ENCODE measurements around the gene OXSR1. TPM values are rescaled to one million over a fixed set of nuclear protein-coding genes. Genes with fewer than 3 reads are reported as not detected.

Gene OXSR1
- total RNA-seq, 1 donor from 2014 or later: 13.3 TPM

DNA sequence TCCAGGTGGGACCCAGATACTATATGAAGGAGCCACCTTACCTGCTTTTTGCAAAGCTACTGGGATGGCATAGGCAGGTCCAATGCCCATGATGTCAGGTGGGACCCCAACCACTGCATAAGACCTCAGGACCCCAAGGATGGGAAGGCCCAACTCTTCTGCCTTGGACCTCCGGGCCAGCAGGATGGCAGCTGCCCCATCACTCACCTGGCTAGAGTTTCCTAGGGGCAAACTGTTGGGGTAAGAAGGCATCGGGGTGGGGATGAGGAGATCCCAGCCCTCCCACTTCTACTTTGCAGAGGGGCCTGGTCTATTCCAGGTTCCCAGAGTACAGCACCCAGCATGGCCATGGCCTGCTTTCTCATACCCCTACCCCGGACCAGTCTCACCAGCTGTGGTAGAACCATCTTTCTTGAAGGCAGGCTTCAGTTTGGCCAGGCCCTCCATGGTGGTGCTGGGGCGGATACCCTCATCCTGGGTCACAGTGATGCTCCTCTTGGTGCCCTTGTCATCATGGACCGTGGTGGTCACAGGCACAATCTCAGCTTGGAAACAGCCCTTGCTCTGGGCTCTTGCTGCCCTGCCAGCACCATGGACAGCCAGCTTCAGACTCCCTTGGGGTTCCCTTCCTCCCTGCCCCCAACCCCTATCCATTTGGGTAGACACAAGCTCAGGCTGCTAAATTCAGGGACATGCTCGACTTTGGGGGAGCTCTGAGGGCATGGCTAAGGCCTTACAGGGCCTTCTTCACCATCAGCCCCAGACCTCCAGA lies 39.0 kb upstream of the OXSR1 start:
- Histone ChIP-seq H3K4me3 (no peak overlapping the region), H3K27ac (no peak overlapping the region), H3K27me3 (no peaks in the 10 kb centered on the region), H3K9me3 (no peaks in the 10 kb centered on the region), H3K36me3 (peaks cover 92 to 94% of the 10 kb centered on the region in 2 donors), H3K4me1 (no peaks in the 10 kb centered on the region)
- intact Hi-C loops (cut with DNase I): no loop called here
- TF ChIP-seq, protein P1, sequence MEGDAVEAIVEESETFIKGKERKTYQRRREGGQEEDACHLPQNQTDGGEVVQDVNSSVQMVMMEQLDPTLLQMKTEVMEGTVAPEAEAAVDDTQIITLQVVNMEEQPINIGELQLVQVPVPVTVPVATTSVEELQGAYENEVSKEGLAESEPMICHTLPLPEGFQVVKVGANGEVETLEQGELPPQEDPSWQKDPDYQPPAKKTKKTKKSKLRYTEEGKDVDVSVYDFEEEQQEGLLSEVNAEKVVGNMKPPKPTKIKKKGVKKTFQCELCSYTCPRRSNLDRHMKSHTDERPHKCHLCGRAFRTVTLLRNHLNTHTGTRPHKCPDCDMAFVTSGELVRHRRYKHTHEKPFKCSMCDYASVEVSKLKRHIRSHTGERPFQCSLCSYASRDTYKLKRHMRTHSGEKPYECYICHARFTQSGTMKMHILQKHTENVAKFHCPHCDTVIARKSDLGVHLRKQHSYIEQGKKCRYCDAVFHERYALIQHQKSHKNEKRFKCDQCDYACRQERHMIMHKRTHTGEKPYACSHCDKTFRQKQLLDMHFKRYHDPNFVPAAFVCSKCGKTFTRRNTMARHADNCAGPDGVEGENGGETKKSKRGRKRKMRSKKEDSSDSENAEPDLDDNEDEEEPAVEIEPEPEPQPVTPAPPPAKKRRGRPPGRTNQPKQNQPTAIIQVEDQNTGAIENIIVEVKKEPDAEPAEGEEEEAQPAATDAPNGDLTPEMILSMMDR (IDR thresholded peaks at IDR 0.05): no peak
- DNase-seq (ENCODE audit: low spot score in 2 of 2): peak in 1 of 2 donors; percentile 25

DNA sequence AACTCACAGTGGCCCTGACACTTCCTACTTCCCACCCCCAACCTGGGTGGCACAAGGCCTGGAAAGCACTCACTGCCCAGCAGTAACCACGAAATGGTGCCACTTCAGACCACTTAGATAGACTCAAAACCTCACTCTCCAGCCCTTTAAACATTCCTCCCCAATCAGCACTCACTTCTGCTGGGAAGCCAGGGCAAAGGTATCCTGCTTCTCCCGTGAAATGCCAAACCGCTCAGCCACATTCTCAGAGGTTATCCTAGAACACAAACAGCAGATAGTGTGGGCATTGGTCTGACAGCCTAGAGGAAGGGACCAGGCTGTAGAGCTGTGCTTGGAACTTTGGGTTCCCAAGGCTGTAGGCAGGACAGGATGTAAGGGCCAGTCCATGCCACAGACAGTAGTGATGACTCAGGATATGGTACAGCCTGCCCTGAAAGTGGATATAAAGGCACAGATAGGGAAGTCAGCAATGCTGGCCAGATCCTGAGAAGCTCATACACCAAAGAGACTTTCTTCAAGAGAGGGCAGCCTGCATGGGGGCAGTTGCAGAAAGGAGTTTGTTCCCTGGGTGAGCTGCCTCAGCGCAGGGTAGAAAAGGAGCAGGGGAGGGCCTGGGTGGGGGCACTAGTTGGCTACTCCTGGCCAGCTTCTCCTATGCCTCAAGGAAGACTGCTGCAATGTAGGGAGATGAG lies 37.6 kb upstream of the OXSR1 start:
- intact Hi-C loops (cut with DNase I): no loop called here
- H3K36me3 ChIP-seq: peaks cover 91 to 94% of the 10 kb centered on the region in 2 donors
- TF ChIP-seq, protein P1 (IDR thresholded peaks at IDR 0.05): no peak
- H3K4me1 ChIP-seq: no peaks in the 10 kb centered on the region
- H3K9me3 ChIP-seq: no peaks in the 10 kb centered on the region
- H3K27me3 ChIP-seq: no peaks in the 10 kb centered on the region
- H3K4me3 ChIP-seq: no peak overlapping the region
- no peak overlapping the region for H3K27ac ChIP-seq
- peak in 1 of 2 donors; percentile 47 for DNase-seq (ENCODE audit: low spot score in 2 of 2)

DNA sequence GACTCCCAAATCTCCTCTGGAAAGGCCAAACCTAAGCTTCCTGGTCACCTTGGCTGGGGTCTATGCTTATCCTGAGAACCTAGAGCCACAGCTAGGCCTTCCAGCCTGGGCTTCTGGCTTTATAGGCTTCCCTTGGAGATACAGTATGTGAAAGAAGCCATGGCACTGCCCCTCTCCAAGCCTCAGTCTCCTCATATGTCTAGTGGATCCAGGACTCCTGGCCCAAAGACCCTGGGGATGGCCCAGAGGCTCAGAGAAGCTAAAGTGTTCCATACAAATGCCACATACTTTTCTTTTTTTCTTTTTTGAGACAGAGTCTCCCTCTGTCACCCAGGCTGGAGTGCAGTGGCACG lies 37.1 kb upstream of the OXSR1 start:
- no peaks in the 10 kb centered on the region for H3K4me1 ChIP-seq
- H3K27ac ChIP-seq: no peak overlapping the region
- H3K9me3 ChIP-seq: no peaks in the 10 kb centered on the region
- no peak overlapping the region for H3K4me3 ChIP-seq
- H3K36me3 ChIP-seq: peaks cover 92 to 94% of the 10 kb centered on the region in 2 donors
- TF ChIP-seq, protein P1 (IDR thresholded peaks at IDR 0.05): no peak
- intact Hi-C loops (cut with DNase I): no loop called here
- no peaks in the 10 kb centered on the region for H3K27me3 ChIP-seq
- DNase-seq (ENCODE audit: low spot score in 2 of 2): peak in 1 of 2 donors; percentile 39

DNA sequence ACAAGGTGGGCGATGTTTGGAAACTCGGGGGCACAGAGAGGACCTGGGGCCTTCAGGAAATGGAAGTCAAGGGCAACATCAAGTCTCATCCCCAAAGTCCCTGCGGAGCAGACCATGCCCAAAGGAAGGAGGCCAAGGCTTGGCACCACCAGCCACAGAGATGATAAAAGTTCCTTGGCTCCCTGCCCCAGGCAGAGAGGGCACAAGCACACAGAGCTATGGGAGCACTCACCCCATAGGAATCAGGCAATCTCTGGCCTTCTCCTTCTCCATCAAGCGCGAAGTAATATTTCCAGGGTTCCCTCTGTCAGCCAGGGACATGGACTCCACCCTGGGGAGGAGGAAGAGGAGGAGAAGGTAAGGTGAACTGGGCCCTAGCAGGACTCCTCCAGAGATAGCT lies 36.3 kb upstream of the OXSR1 start:
- intact Hi-C loops (cut with DNase I): no loop called here
- TF ChIP-seq, protein P1 (IDR thresholded peaks at IDR 0.05): no peak
- H3K27me3 ChIP-seq: no peaks in the 10 kb centered on the region
- peaks cover 93 to 97% of the 10 kb centered on the region in 2 donors for H3K36me3 ChIP-seq
- peak in 1 of 2 donors; percentile 38 for DNase-seq (ENCODE audit: low spot score in 2 of 2)
- H3K4me3 ChIP-seq: no peak overlapping the region
- no peaks in the 10 kb centered on the region for H3K9me3 ChIP-seq
- H3K4me1 ChIP-seq: no peaks in the 10 kb centered on the region
- no peak overlapping the region for H3K27ac ChIP-seq

DNA sequence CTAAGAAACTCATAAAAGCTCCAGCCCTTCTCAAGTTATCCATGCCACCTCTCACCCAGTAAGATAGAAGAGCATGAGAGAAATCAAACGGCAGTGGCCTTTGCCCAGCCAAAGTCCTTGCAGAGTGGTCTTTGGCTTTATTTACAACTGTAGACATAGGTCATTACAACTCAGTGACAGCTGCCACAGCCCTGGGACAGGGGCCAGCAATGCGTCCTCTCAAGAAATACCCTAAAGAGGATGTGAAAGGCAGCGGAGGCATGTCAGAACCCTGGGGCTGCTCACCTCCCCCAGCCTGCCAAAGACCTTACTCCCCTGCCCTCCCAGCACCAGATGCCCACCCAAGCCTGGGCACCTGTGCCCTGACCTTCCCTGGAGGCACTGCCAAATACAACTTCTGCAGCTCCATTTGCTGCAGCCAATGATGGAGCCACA lies 34.7 kb upstream of the OXSR1 start:
- TF ChIP-seq, protein P1 (IDR thresholded peaks at IDR 0.05): no peak
- intact Hi-C loops (cut with DNase I): loop anchor here (10.0 kb wide), 1 partner anchor 1136 kb away; the partner anchor contains the start of genes EPM2AIP1 and MLH1
- H3K4me1 ChIP-seq: peaks cover 0 to 11% of the 10 kb centered on the region in 2 donors
- H3K27me3 ChIP-seq: no peaks in the 10 kb centered on the region
- peaks cover 82 to 88% of the 10 kb centered on the region in 2 donors for H3K36me3 ChIP-seq
- no peaks in the 10 kb centered on the region for H3K9me3 ChIP-seq
- no peak overlapping the region for H3K4me3 ChIP-seq
- H3K27ac ChIP-seq: no peak overlapping the region
- DNase-seq (ENCODE audit: low spot score in 2 of 2): peak in 1 of 2 donors; percentile 25
